NCI-H345 treated with DMSO at 0.1 percent for 48 hours (cell line): ENCODE measurements around the gene NXPE3.

ENCODE experiments used
- DNase-seq: peaks from one replicate; lab custom pipeline; 2025; ENCODE audit not compliant: unreplicated experiment; lab: John Stamatoyannopoulos, UW

NXPE3 gene

GRCh38 chr3:101873619-101874018, 94.6 kb downstream of the NXPE3 start:
- DNase-seq: no peak

- DNase-seq: no peak
These were observed 97.1 kb downstream of the NXPE3 start for GRCh38 chr3:101876142-101876541.
